Upper lobe of right lung (tissue), 1 donor: ENCODE results near the gene FHIT. TPM values are rescaled to one million over a fixed set of nuclear protein-coding genes. Genes with fewer than 3 reads are reported as not detected.

Source experiments
- ATAC-seq: fragments of 200-7000 bp; cut with Tn5 transposase; one replicate; pipeline ENCODE4 v1.9.1; 2020; ENCODE audit warnings: mild to moderate bottlenecking, moderate library complexity
- DNase-seq: peaks from one replicate; pipeline ENCODE4 v3.0.0-alpha.2; 2020
- H3K27ac ChIP-seq: fragments of 200-600 bp; one replicate; pipeline ENCODE4 v1.8.0; 2022
- H3K27me3 ChIP-seq: fragments of 200-600 bp; one replicate; pipeline ENCODE4 v1.8.0; 2022; ENCODE audit warnings: mild to moderate bottlenecking
- H3K36me3 ChIP-seq: fragments of 200-600 bp; one replicate; pipeline ENCODE4 v1.8.0; 2022
- H3K4me1 ChIP-seq: fragments of 200-600 bp; one replicate; pipeline ENCODE4 v1.8.0; 2022
- H3K4me3 ChIP-seq: fragments of 200-600 bp; one replicate; pipeline ENCODE4 v1.8.0; 2022; ENCODE audit warnings: mild to moderate bottlenecking
- H3K9me3 ChIP-seq: fragments of 200-600 bp; one replicate; pipeline ENCODE4 v1.8.0; 2022
- CTCF ChIP-seq: fragments of 200-600 bp; IDR thresholded peaks from one replicate; pipeline ENCODE4 v1.8.0; 2022; ENCODE audit warnings: antibody characterized with exemption
- intact Hi-C: fragments of 100-400 bp; cut with DNase I; formaldehyde crosslinking; loops from one replicate; pipeline ENCODE4 v1.11.0; 2022
- total RNA-seq: library from RNA; stranded (reverse); fragmentation: NEBNext Ultra II Directional; extraction: Animal tissue kit (Norgen Biotek cat#: 25700); gene quantifications from one replicate; pipeline ENCODE4 v1.2.1, GENCODE V29; 2021
- donor health status: DM: no; HTN: yes; CAD: no; lungs with severe emphysema.

The FHIT gene
- total RNA-seq, 1 donor from 2014 or later, result 9.6 TPM

- no peak overlapping the region for H3K4me3 ChIP-seq
- no peaks in the 10 kb centered on the region for H3K9me3 ChIP-seq
- H3K27ac ChIP-seq, result no peak overlapping the region
- DNase-seq (no peak), ATAC-seq (peak; percentile 55)
- no peaks in the 10 kb centered on the region for H3K27me3 ChIP-seq
- H3K4me1 ChIP-seq, result no peaks in the 10 kb centered on the region
- no peaks in the 10 kb centered on the region for H3K36me3 ChIP-seq
- intact Hi-C loops, result no loop called here
- TF ChIP-seq CTCF, result no peak
Observed at GRCh38 chr3:60135474-60135873, 1115.8 kb downstream of the FHIT start.

GRCh38 chr3:60133269-60134162 is 1117.7 kb downstream of the FHIT start:
- Histone ChIP-seq H3K36me3 (no peaks in the 10 kb centered on the region), H3K27ac (no peak overlapping the region), H3K27me3 (no peaks in the 10 kb centered on the region), H3K4me1 (no peaks in the 10 kb centered on the region), H3K4me3 (no peak overlapping the region), H3K9me3 (no peaks in the 10 kb centered on the region)
- ATAC-seq (no peak), DNase-seq (no peak)
- no peak for TF ChIP-seq CTCF
- intact Hi-C loops, result no loop called here

- intact Hi-C loops, result no loop called here
- ATAC-seq, result no peak
- no peaks in the 10 kb centered on the region for H3K27me3 ChIP-seq
- no peak for TF ChIP-seq CTCF
- H3K4me1 ChIP-seq, result no peaks in the 10 kb centered on the region
- no peaks in the 10 kb centered on the region for H3K36me3 ChIP-seq
- H3K4me3 ChIP-seq, result no peak overlapping the region
- H3K9me3 ChIP-seq, result no peaks in the 10 kb centered on the region
- DNase-seq, result no peak
- H3K27ac ChIP-seq, result no peak overlapping the region
Observed at GRCh38 chr3:60131618-60132017, 1119.6 kb downstream of the FHIT start.

GRCh38 chr3:60126511-60127304 is 1124.5 kb downstream of the FHIT start:
- intact Hi-C loops, result no loop called here
- ATAC-seq, result no peak
- H3K27ac ChIP-seq, result no peak overlapping the region
- H3K4me3 ChIP-seq, result no peak overlapping the region
- no peaks in the 10 kb centered on the region for H3K4me1 ChIP-seq
- no peak for TF ChIP-seq CTCF
- no peaks in the 10 kb centered on the region for H3K27me3 ChIP-seq
- DNase-seq, result no peak
- H3K36me3 ChIP-seq, result no peaks in the 10 kb centered on the region
- no peaks in the 10 kb centered on the region for H3K9me3 ChIP-seq

GRCh38 chr3:60125686-60126085 is 1125.6 kb downstream of the FHIT start:
- Histone ChIP-seq H3K27me3 (no peaks in the 10 kb centered on the region), H3K9me3 (no peaks in the 10 kb centered on the region), H3K4me3 (no peak overlapping the region), H3K27ac (no peak overlapping the region), H3K36me3 (no peaks in the 10 kb centered on the region), H3K4me1 (no peaks in the 10 kb centered on the region)
- DNase-seq (no peak), ATAC-seq (no peak)
- intact Hi-C loops, result no loop called here
- no peak for TF ChIP-seq CTCF
